ENCODE measurements around the gene CFB.
"Not testable (repeated sequence)": the region's sequence is repeated elsewhere in the genome, so short reads cannot be mapped to it uniquely, and the experiment has no call there.

DNA sequence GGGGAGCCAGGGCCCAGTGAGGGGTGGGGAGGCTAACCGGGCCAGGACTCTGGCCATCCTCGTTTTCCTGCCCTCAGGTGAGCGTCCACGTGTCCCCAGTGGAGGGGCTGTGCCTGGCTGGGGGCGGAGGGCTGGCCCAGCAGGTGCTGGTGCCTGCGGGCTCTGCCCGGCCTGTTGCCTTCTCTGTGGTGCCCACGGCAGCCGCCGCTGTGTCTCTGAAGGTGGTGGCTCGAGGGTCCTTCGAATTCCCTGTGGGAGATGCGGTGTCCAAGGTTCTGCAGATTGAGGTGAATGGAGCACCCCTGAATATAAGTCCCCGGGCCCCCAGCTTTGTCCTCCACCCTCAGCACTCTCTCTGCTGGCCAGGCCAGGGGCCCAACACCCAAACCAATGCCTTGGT is 48.5 kb downstream of the CFB start:
- TF ChIP-seq, protein P1, sequence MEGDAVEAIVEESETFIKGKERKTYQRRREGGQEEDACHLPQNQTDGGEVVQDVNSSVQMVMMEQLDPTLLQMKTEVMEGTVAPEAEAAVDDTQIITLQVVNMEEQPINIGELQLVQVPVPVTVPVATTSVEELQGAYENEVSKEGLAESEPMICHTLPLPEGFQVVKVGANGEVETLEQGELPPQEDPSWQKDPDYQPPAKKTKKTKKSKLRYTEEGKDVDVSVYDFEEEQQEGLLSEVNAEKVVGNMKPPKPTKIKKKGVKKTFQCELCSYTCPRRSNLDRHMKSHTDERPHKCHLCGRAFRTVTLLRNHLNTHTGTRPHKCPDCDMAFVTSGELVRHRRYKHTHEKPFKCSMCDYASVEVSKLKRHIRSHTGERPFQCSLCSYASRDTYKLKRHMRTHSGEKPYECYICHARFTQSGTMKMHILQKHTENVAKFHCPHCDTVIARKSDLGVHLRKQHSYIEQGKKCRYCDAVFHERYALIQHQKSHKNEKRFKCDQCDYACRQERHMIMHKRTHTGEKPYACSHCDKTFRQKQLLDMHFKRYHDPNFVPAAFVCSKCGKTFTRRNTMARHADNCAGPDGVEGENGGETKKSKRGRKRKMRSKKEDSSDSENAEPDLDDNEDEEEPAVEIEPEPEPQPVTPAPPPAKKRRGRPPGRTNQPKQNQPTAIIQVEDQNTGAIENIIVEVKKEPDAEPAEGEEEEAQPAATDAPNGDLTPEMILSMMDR (IDR thresholded peaks at IDR 0.05), result not testable (repeated sequence)
- not testable (repeated sequence) for TF ChIP-seq POLR2A (IDR thresholded peaks at IDR 0.05)
